PFSK-1 (cell line): ENCODE results near the gene CORO2A.

Experiments
- FOXP2 ChIP-seq: optimal IDR thresholded peaks from 2 replicates; pipeline ENCODE3; 2011; ENCODE audit warnings: borderline replicate concordance, control low read depth, inconsistent platforms; ENCODE audit not compliant: insufficient read depth; ENCODE audit errors: extremely low read length, extremely low read depth
- POLR2AphosphoS5 ChIP-seq: IDR thresholded peaks from 2 replicates; pipeline ENCODE4 v1.6.1; 2012; ENCODE audit warnings: low read depth, mild to moderate bottlenecking, control low read depth, low read length, moderate library complexity
- REST ChIP-seq, 2 experiments: IDR thresholded peaks; 2 replicates each; pipeline versions ENCODE4 v1.6.1 to v1.8.0; 2011 to 2012; ENCODE audit warnings: low read depth in 2 of 2, low read length in 2 of 2, control low read depth in 1 of 2, inconsistent platforms in 1 of 2, mild to moderate bottlenecking in 1 of 2, moderate library complexity in 1 of 2; ENCODE audit not compliant: insufficient read depth in 1 of 2
- SIN3A ChIP-seq: IDR thresholded peaks from 2 replicates; pipeline ENCODE4 v1.6.1; 2012; ENCODE audit warnings: mild to moderate bottlenecking, low read length, moderate library complexity, borderline replicate concordance; ENCODE audit not compliant: insufficient read depth
- TAF1 ChIP-seq: IDR thresholded peaks from 2 replicates; pipeline ENCODE4 v1.6.1; 2012; ENCODE audit warnings: low read length, control low read depth, borderline replicate concordance; ENCODE audit not compliant: insufficient read depth

The CORO2A gene

GRCh38 chr9:98096091-98096490, 96.3 kb downstream of the CORO2A start:
- TF ChIP-seq TAF1 (no peak), SIN3A (no peak), POLR2AphosphoS5 (no peak), FOXP2 (no peak), REST (IDR thresholded peaks at IDR 0.05; ENCODE audit: insufficient read depth in 1 of 2, low read depth in 2 of 2, low read length in 2 of 2) (no peak)

- no peak for TF ChIP-seq TAF1
- TF ChIP-seq REST (IDR thresholded peaks at IDR 0.05; ENCODE audit: insufficient read depth in 1 of 2, low read depth in 2 of 2, low read length in 2 of 2) = no peak
- TF ChIP-seq POLR2AphosphoS5 = no peak
- no peak for TF ChIP-seq SIN3A
- no peak for TF ChIP-seq FOXP2
Measured at GRCh38 chr9:98095401-98095800, 97.0 kb downstream of the CORO2A start.

GRCh38 chr9:98094851-98095250, 97.6 kb downstream of the CORO2A start:
- TF ChIP-seq FOXP2 = no peak
- no peak for TF ChIP-seq REST (IDR thresholded peaks at IDR 0.05; ENCODE audit: insufficient read depth in 1 of 2, low read depth in 2 of 2, low read length in 2 of 2)
- TF ChIP-seq TAF1 = no peak

GRCh38 chr9:98094316-98094715, 98.1 kb downstream of the CORO2A start:
- TF ChIP-seq SIN3A = no peak
- TF ChIP-seq TAF1 = no peak
- no peak for TF ChIP-seq REST (IDR thresholded peaks at IDR 0.05; ENCODE audit: insufficient read depth in 1 of 2, low read depth in 2 of 2, low read length in 2 of 2)
- no peak for TF ChIP-seq FOXP2
- TF ChIP-seq POLR2AphosphoS5 = no peak

- TF ChIP-seq FOXP2 = no peak
- no peak for TF ChIP-seq SIN3A
- TF ChIP-seq REST (IDR thresholded peaks at IDR 0.05; ENCODE audit: insufficient read depth in 1 of 2, low read depth in 2 of 2, low read length in 2 of 2) = no peak
- no peak for TF ChIP-seq POLR2AphosphoS5
- TF ChIP-seq TAF1 = no peak
Measured at GRCh38 chr9:98092613-98092931, 99.9 kb downstream of the CORO2A start.
